Muscle layer of duodenum (tissue), 2 donors: ENCODE measurements around the gene PACS2.

ENCODE experiments used
- H3K27ac ChIP-seq: one replicate; pipeline ENCODE4 v1.7.0; 2013; ENCODE audit warnings: mild to moderate bottlenecking, low read length
- H3K27me3 ChIP-seq: one replicate; pipeline ENCODE4 v1.7.0; 2013; ENCODE audit warnings: low read depth, mild to moderate bottlenecking, control low read depth, low read length
- H3K36me3 ChIP-seq, 2 donors: one replicate each; pipeline ENCODE4 v1.7.0; 2013; ENCODE audit warnings: low read length in 2 of 2, control low read depth in 1 of 2, mild to moderate bottlenecking in 1 of 2; ENCODE audit not compliant: insufficient read depth in 2 of 2, control insufficient read depth in 1 of 2
- H3K4me1 ChIP-seq, 2 donors: one replicate each; pipeline ENCODE4 v1.7.0; 2013; ENCODE audit warnings: low read length in 2 of 2, mild to moderate bottlenecking in 2 of 2, control low read depth in 1 of 2, moderate library complexity in 1 of 2; ENCODE audit not compliant: insufficient read depth in 2 of 2, control insufficient read depth in 1 of 2
- H3K4me3 ChIP-seq, 2 donors: one replicate each; pipeline ENCODE4 v1.7.0; 2013; ENCODE audit warnings: low read length in 2 of 2, low read depth in 1 of 2, mild to moderate bottlenecking in 1 of 2
- H3K9me3 ChIP-seq, 2 donors: one replicate each; pipeline ENCODE4 v1.7.0; 2013; ENCODE audit warnings: low read length in 2 of 2, control low read depth in 1 of 2, mild to moderate bottlenecking in 1 of 2; ENCODE audit not compliant: control insufficient read depth in 1 of 2
- donor health status: healthy.

The PACS2 gene

GRCh38 chr14:105388110-105388951 is 73.8 kb downstream of the PACS2 start:
- Histone ChIP-seq H3K4me1 (peaks cover 0 to 16% of the 10 kb centered on the region in 2 donors), H3K27ac (no peak overlapping the region), H3K36me3 (peaks cover 0 to 57% of the 10 kb centered on the region in 2 donors)

GRCh38 chr14:105388976-105389375 is 74.4 kb downstream of the PACS2 start:
- H3K4me3 ChIP-seq, result no peak overlapping the region
- H3K27ac ChIP-seq, result no peak overlapping the region
- H3K4me1 ChIP-seq, result peaks cover 0 to 16% of the 10 kb centered on the region in 2 donors
- H3K9me3 ChIP-seq, result no peaks in the 10 kb centered on the region
- H3K36me3 ChIP-seq, result peaks cover 0 to 51% of the 10 kb centered on the region in 2 donors
- no peaks in the 10 kb centered on the region for H3K27me3 ChIP-seq

More at GRCh38 chr14:105388110-105388951, 73.8 kb downstream of the PACS2 start:
- H3K4me3 ChIP-seq, result no peak overlapping the region
- H3K27me3 ChIP-seq, result no peaks in the 10 kb centered on the region
- H3K9me3 ChIP-seq, result no peaks in the 10 kb centered on the region

GRCh38 chr14:105389534-105389933 is 75.0 kb downstream of the PACS2 start:
- H3K4me1 ChIP-seq, result peaks cover 0 to 16% of the 10 kb centered on the region in 2 donors
- H3K9me3 ChIP-seq, result no peaks in the 10 kb centered on the region
- H3K27me3 ChIP-seq, result no peaks in the 10 kb centered on the region
- H3K4me3 ChIP-seq, result no peak overlapping the region
- no peak overlapping the region for H3K27ac ChIP-seq
- peaks cover 0 to 48% of the 10 kb centered on the region in 2 donors for H3K36me3 ChIP-seq

- Histone ChIP-seq H3K27ac (no peak overlapping the region), H3K4me1 (peaks cover 0 to 16% of the 10 kb centered on the region in 2 donors), H3K9me3 (no peaks in the 10 kb centered on the region), H3K27me3 (no peaks in the 10 kb centered on the region), H3K36me3 (peaks cover 0 to 48% of the 10 kb centered on the region in 2 donors), H3K4me3 (no peak overlapping the region)
Observed at GRCh38 chr14:105389976-105390848, 75.7 kb downstream of the PACS2 start.

GRCh38 chr14:105390849-105391500 is 76.4 kb downstream of the PACS2 start:
- H3K27ac ChIP-seq, result no peak overlapping the region
- peaks cover 0 to 16% of the 10 kb centered on the region in 2 donors for H3K4me1 ChIP-seq
- H3K4me3 ChIP-seq, result no peak overlapping the region
- no peaks in the 10 kb centered on the region for H3K9me3 ChIP-seq
- peaks cover 0 to 42% of the 10 kb centered on the region in 2 donors for H3K36me3 ChIP-seq
- no peaks in the 10 kb centered on the region for H3K27me3 ChIP-seq

GRCh38 chr14:105391541-105391940 is 77.0 kb downstream of the PACS2 start:
- Histone ChIP-seq H3K9me3 (no peaks in the 10 kb centered on the region), H3K36me3 (peaks cover 0 to 42% of the 10 kb centered on the region in 2 donors), H3K4me3 (no peak overlapping the region), H3K27me3 (no peaks in the 10 kb centered on the region), H3K4me1 (peaks cover 0 to 16% of the 10 kb centered on the region in 2 donors), H3K27ac (no peak overlapping the region)

- Histone ChIP-seq H3K4me3 (no peak overlapping the region), H3K9me3 (no peaks in the 10 kb centered on the region), H3K27ac (no peak overlapping the region), H3K4me1 (peaks cover 0 to 18% of the 10 kb centered on the region in 2 donors), H3K27me3 (no peaks in the 10 kb centered on the region), H3K36me3 (peaks cover 0 to 33% of the 10 kb centered on the region in 2 donors)
Observed at GRCh38 chr14:105392131-105393090, 77.9 kb downstream of the PACS2 start.

- Histone ChIP-seq H3K9me3 (no peaks in the 10 kb centered on the region), H3K27me3 (no peaks in the 10 kb centered on the region), H3K36me3 (peaks cover 0 to 28% of the 10 kb centered on the region in 2 donors), H3K4me1 (peaks cover 0 to 23% of the 10 kb centered on the region in 2 donors), H3K4me3 (no peak overlapping the region), H3K27ac (no peak overlapping the region)
Observed at GRCh38 chr14:105393151-105393550, 78.6 kb downstream of the PACS2 start.

- Histone ChIP-seq H3K9me3 (no peaks in the 10 kb centered on the region), H3K36me3 (peaks cover 0 to 25% of the 10 kb centered on the region in 2 donors), H3K4me1 (peaks cover 9 to 31% of the 10 kb centered on the region in 2 donors), H3K27ac (no peak overlapping the region), H3K4me3 (no peak overlapping the region), H3K27me3 (no peaks in the 10 kb centered on the region)
Observed at GRCh38 chr14:105394714-105395537, 80.4 kb downstream of the PACS2 start.

- H3K27me3 ChIP-seq, result no peaks in the 10 kb centered on the region
- peaks cover 1 to 31% of the 10 kb centered on the region in 2 donors for H3K36me3 ChIP-seq
- peaks cover 10 to 26% of the 10 kb centered on the region in 2 donors for H3K4me1 ChIP-seq
- H3K9me3 ChIP-seq, result no peaks in the 10 kb centered on the region
- H3K4me3 ChIP-seq, result no peak overlapping the region
- H3K27ac ChIP-seq, result no peak overlapping the region
Observed at GRCh38 chr14:105395538-105395854, 80.9 kb downstream of the PACS2 start.
